Peyer's patch (tissue), 4 donors: ENCODE measurements around the gene FBXW9.

Source experiments
- CTCF ChIP-seq, 6 experiments: fragments of 450-650 bp in 4 of 6; fragments of 200-600 bp in 2 of 6; sonication (generic) in 1 of 6; IDR thresholded peaks; one replicate each; pipeline ENCODE4 v1.5.1; 2017 to 2019; ENCODE audit warnings: antibody characterized with exemption in 6 of 6, mild to moderate bottlenecking in 3 of 6, moderate library complexity in 1 of 6
- POLR2A ChIP-seq, 2 donors: fragments of 450-650 bp; IDR thresholded peaks; one replicate each; pipeline ENCODE4 v1.5.1; 2017; ENCODE audit warnings: antibody characterized with exemption in 2 of 2, mild to moderate bottlenecking in 2 of 2, moderate library complexity in 2 of 2

- TF ChIP-seq CTCF (IDR thresholded peaks at IDR 0.05) (peak in 1 of 6 experiments; percentile 2), POLR2A (IDR thresholded peaks at IDR 0.05) (peak; percentile 31 to 42)
Observed at GRCh38 chr19:12681074-12681987, 15.1 kb downstream of the FBXW9 start, which contains the start of gene DHPS.
